Fibroblast of lung (primary cell): Measurements from ENCODE around the gene TUFT1. TPM values are rescaled to one million over a fixed set of nuclear protein-coding genes. Genes with fewer than 3 reads are reported as not detected.

Experiments used
- DNase-seq, 2 donors: peaks; one replicate each; pipeline versions ENCODE4 v3.0.0 to v3.0.0-alpha.2; 2010; ENCODE audit warnings: low read depth in 2 of 2
- H2AFZ ChIP-seq: 2 replicates; pipeline ENCODE4 v1.5.1; 2012; ENCODE audit warnings: low read length, control low read depth, inconsistent platforms
- H3K27ac ChIP-seq: 2 replicates; pipeline ENCODE4 v1.5.1; 2011; ENCODE audit warnings: low read length, control low read depth; ENCODE audit not compliant: insufficient read depth
- H3K27me3 ChIP-seq: 2 replicates; pipeline ENCODE4 v1.5.1; 2011; ENCODE audit warnings: mild to moderate bottlenecking, low read length; ENCODE audit not compliant: control insufficient read depth, insufficient read depth
- H3K36me3 ChIP-seq: 2 replicates; pipeline ENCODE4 v1.5.1; 2011; ENCODE audit warnings: low read length; ENCODE audit not compliant: control insufficient read depth, insufficient read depth
- H3K4me1 ChIP-seq: 2 replicates; pipeline ENCODE4 v1.5.1; 2011; ENCODE audit warnings: low read length; ENCODE audit not compliant: control insufficient read depth, insufficient read depth; ENCODE audit errors: extremely low read depth
- H3K4me2 ChIP-seq: 2 replicates; pipeline ENCODE4 v1.5.1; 2011; ENCODE audit warnings: low read length, control low read depth; ENCODE audit not compliant: insufficient read depth; ENCODE audit errors: extremely low read depth
- H3K4me3 ChIP-seq, 4 experiments: fragments of 200-600 bp in 1 of 4; sonication (generic) in 1 of 4; replicated peaks in 1 of 4; 2 replicates each; pipeline ENCODE4 v1.5.1; 2011 to 2016; ENCODE audit warnings: low read length in 4 of 4, low read depth in 3 of 4, mild to moderate bottlenecking in 3 of 4, control low read depth in 2 of 4, inconsistent platforms in 1 of 4, mixed read lengths in 1 of 4; ENCODE audit not compliant: insufficient read depth in 1 of 4; ENCODE audit errors: control extremely low read depth in 1 of 4
- H3K79me2 ChIP-seq: 2 replicates; pipeline ENCODE4 v1.5.1; 2012; ENCODE audit warnings: mild to moderate bottlenecking, low read length, inconsistent platforms; ENCODE audit not compliant: control insufficient read depth, insufficient read depth
- H3K9ac ChIP-seq: 2 replicates; pipeline ENCODE4 v1.5.1; 2011; ENCODE audit warnings: mild to moderate bottlenecking, low read length, control low read depth; ENCODE audit not compliant: insufficient read depth
- H3K9me3 ChIP-seq: 2 replicates; pipeline ENCODE4 v1.5.1; 2012; ENCODE audit warnings: low read depth, low read length; ENCODE audit not compliant: control insufficient read depth, insufficient read depth
- H4K20me1 ChIP-seq: 2 replicates; pipeline ENCODE4 v1.5.1; 2011; ENCODE audit warnings: low read length; ENCODE audit not compliant: control insufficient read depth, insufficient read depth; ENCODE audit errors: extremely low read depth
- CTCF ChIP-seq, 2 donors: IDR thresholded peaks in 1 of 2; conservative IDR thresholded peaks in 1 of 2; 1 replicate in 1 of 2; 2 replicates in 1 of 2; pipeline ENCODE4 v1.5.1; 2011 to 2012; ENCODE audit warnings: low read length in 2 of 2, control low read depth in 1 of 2, inconsistent platforms in 1 of 2, low read depth in 1 of 2, mild to moderate bottlenecking in 1 of 2
- EZH2 ChIP-seq: IDR thresholded peaks from 2 replicates; pipeline ENCODE4 v1.5.1; 2012; ENCODE audit warnings: low read length, control low read depth, mild to moderate bottlenecking; ENCODE audit errors: missing control alignments
- polyA plus RNA-seq, 2 donors: library from polyadenylated mRNA; depleted of rRNA in 1 of 2; stranded (reverse) in 1 of 2; unstranded in 1 of 2; fragments of >200 nt; gene quantifications; 2 replicates each; pipeline ENCODE4 v1.2.1, GENCODE V29; 2011 to 2012; ENCODE audit warnings: missing spikeins in 1 of 2
- total RNA-seq: library from RNA; depleted of rRNA; stranded (reverse); fragments of >200 nt; gene quantifications from 2 replicates; pipeline ENCODE4 v1.2.1, GENCODE V29; 2014

The TUFT1 gene
- total and polyA plus RNA-seq, 2 donors (not counting 1 experiment from before 2014, with no cell fraction given), result 18.2 to 24.7 TPM

- H4K20me1 ChIP-seq, result no peaks in the 10 kb centered on the region
- no peak for TF ChIP-seq EZH2
- H3K9ac ChIP-seq, result no peak overlapping the region
- H3K4me1 ChIP-seq, result peaks cover 2% of the 10 kb centered on the region
- no peak for DNase-seq
- H3K4me3 ChIP-seq, result no peak overlapping the region
- H3K36me3 ChIP-seq, result no peaks in the 10 kb centered on the region
- H2AFZ ChIP-seq, result no peak overlapping the region
- H3K27me3 ChIP-seq, result no peaks in the 10 kb centered on the region
- H3K4me2 ChIP-seq, result no peak overlapping the region
- peaks cover 3% of the 10 kb centered on the region for H3K79me2 ChIP-seq
- no peak overlapping the region for H3K27ac ChIP-seq
- H3K9me3 ChIP-seq, result no peaks in the 10 kb centered on the region
These were observed 84.7 kb downstream of the TUFT1 start for GRCh38 chr1:151624783-151625182.

GRCh38 chr1:151626740-151627334, 86.7 kb downstream of the TUFT1 start:
- no peaks in the 10 kb centered on the region for H3K9me3 ChIP-seq
- no peak for TF ChIP-seq CTCF (conservative IDR thresholded peaks at IDR 0.05 in 1 of 2, IDR thresholded peaks at IDR 0.05 in 1 of 2; ENCODE audit: low read depth in 1 of 2, low read length in 2 of 2)
- TF ChIP-seq EZH2, result no peak
- H3K79me2 ChIP-seq, result no peaks in the 10 kb centered on the region
- H3K27ac ChIP-seq, result no peak overlapping the region
- DNase-seq, result no peak
- no peaks in the 10 kb centered on the region for H3K36me3 ChIP-seq
- no peaks in the 10 kb centered on the region for H3K27me3 ChIP-seq
- no peak overlapping the region for H3K9ac ChIP-seq
- no peak overlapping the region for H3K4me3 ChIP-seq
- no peak overlapping the region for H3K4me2 ChIP-seq
- H4K20me1 ChIP-seq, result no peaks in the 10 kb centered on the region
- no peaks in the 10 kb centered on the region for H3K4me1 ChIP-seq
- no peak overlapping the region for H2AFZ ChIP-seq

GRCh38 chr1:151629278-151629677, 89.2 kb downstream of the TUFT1 start:
- Histone ChIP-seq H3K4me2 (no peak overlapping the region), H3K27ac (no peak overlapping the region), H2AFZ (no peak overlapping the region), H3K9me3 (no peaks in the 10 kb centered on the region), H3K9ac (no peak overlapping the region), H3K4me1 (no peaks in the 10 kb centered on the region), H3K79me2 (no peaks in the 10 kb centered on the region), H3K4me3 (no peak overlapping the region), H3K36me3 (no peaks in the 10 kb centered on the region), H3K27me3 (no peaks in the 10 kb centered on the region), H4K20me1 (no peaks in the 10 kb centered on the region)
- no peak for TF ChIP-seq EZH2
- no peak for TF ChIP-seq CTCF (conservative IDR thresholded peaks at IDR 0.05 in 1 of 2, IDR thresholded peaks at IDR 0.05 in 1 of 2; ENCODE audit: low read depth in 1 of 2, low read length in 2 of 2)
- DNase-seq, result no peak

Other genes with a start within 250 kb of the TUFT1 start
- gene PI4KB, start 212.9 kb upstream of the TUFT1 start, total RNA-seq, result 42.1 and 65.7 TPM in 2 replicates
- gene PI4KB, start 212.9 kb upstream of the TUFT1 start, polyA plus RNA-seq, result 75.4 and 92.9 TPM in 2 replicates
- 21.6 and 35.5 TPM in 2 replicates for gene RFX5, start 193.1 kb upstream of the TUFT1 start, total RNA-seq
- gene RFX5, start 193.1 kb upstream of the TUFT1 start, polyA plus RNA-seq, result 18.4 and 20.1 TPM in 2 replicates
- 59.6 and 65.9 TPM in 2 replicates for gene SELENBP1, start 167.6 kb upstream of the TUFT1 start, total RNA-seq
- 60.6 and 85.4 TPM in 2 replicates for gene SELENBP1, start 167.6 kb upstream of the TUFT1 start, polyA plus RNA-seq
- gene PSMB4, start 140.7 kb upstream of the TUFT1 start, total RNA-seq, result 335 and 339 TPM in 2 replicates
- 370 and 426 TPM in 2 replicates for gene PSMB4, start 140.7 kb upstream of the TUFT1 start, polyA plus RNA-seq
- gene POGZ, start 80.8 kb upstream of the TUFT1 start, total RNA-seq, result 12.3 and 21.6 TPM in 2 replicates
- gene POGZ, start 80.8 kb upstream of the TUFT1 start, polyA plus RNA-seq, result 24.7 and 27.6 TPM in 2 replicates
- under 0.01 and 0.17 TPM in 2 replicates for gene CGN, start 28.9 kb upstream of the TUFT1 start, total RNA-seq
- 0.17 and 0.21 TPM in 2 replicates for gene CGN, start 28.9 kb upstream of the TUFT1 start, polyA plus RNA-seq
- 31.1 and 38.1 TPM in 2 replicates for gene SNX27, start 71.7 kb downstream of the TUFT1 start, total RNA-seq
- gene SNX27, start 71.7 kb downstream of the TUFT1 start, polyA plus RNA-seq, result 24.4 and 29.5 TPM in 2 replicates
- gene CELF3, start 176.5 kb downstream of the TUFT1 start, total RNA-seq, result not detected in 2 replicates
- gene CELF3, start 176.5 kb downstream of the TUFT1 start, polyA plus RNA-seq, result not detected in 2 replicates
- gene RIIAD1, start 181.2 kb downstream of the TUFT1 start, total RNA-seq, result not detected in 2 replicates
- not detected in 2 replicates for gene RIIAD1, start 181.2 kb downstream of the TUFT1 start, polyA plus RNA-seq
- gene MRPL9, start 223.2 kb downstream of the TUFT1 start, total RNA-seq, result 86.5 and 91.4 TPM in 2 replicates
- 58.3 and 79.2 TPM in 2 replicates for gene MRPL9, start 223.2 kb downstream of the TUFT1 start, polyA plus RNA-seq